HG03558 (cell line): ENCODE data around the gene CIT.

Experiments used
- ATAC-seq: cut with Tn5 transposase; IDR thresholded peaks from one replicate; pipeline ENCODE4 v1.9.1; 2021; ENCODE audit warnings: moderate number of reproducible peaks; ENCODE audit not compliant: unreplicated experiment; ENCODE audit errors: extremely low read depth

The CIT gene

DNA sequence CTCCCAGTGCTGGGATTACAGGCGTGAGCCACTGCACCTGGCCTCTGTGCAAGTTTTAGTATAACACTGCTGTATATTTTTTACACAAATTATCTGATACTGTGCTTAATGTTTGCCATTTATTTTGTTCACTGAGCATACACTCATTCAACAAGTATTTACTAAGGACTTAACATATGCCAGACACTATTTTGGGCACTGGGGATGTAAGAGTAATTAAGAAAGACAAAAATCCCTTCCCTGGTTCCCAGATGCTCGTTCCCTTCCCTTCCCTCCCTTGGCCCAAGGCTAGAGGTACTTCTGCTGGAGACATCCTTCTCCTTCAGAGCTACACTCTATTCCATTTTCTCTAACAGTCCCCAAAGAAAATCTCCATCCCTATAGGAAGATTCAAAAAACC, 12.5 kb downstream of the CIT start:
- no peak for ATAC-seq

DNA sequence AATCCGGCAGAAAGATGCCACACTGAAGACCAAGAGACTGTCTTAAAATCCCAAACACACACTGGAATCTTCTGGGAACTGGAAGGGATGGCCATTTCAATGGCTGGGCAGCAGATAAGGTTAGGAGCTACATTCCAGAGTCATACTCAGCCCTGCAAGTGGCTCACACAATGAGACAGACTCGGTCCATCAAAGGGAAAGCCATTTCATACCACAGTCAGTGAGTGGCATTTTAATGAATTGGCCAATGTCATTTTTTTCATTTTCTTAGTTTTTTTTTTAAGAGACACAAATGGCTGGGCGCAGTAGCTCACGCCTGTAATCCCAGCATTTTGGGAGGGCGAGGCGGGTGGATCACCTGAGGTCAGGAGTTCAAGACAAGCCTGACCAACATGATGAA, 17.9 kb downstream of the CIT start:
- no peak for ATAC-seq

DNA sequence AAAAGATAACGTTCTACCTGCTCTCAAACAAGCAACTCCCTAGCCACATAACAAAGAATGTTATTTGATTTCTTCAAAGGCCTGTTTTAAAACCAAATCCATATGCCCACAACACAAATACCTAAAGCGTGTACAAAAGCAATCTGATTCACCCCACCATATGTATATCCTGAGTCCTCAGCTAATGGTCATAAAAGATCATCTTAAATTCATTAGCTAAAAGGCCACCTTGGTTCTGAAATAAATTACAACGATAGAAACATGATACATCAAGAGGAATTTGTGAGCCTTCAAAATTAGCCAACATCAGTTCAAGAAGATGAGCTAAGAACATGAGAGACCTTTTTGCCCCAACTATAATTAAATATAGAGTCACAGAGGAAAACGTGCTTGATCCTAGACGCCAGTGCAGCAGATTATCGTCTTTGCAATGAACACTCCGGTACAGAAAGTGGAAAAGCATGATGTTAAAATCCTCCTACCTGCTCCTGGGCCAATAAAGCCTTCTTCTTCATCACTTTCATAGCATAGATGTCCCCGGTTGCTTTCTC, 20.0 kb downstream of the CIT start:
- no peak for ATAC-seq

DNA sequence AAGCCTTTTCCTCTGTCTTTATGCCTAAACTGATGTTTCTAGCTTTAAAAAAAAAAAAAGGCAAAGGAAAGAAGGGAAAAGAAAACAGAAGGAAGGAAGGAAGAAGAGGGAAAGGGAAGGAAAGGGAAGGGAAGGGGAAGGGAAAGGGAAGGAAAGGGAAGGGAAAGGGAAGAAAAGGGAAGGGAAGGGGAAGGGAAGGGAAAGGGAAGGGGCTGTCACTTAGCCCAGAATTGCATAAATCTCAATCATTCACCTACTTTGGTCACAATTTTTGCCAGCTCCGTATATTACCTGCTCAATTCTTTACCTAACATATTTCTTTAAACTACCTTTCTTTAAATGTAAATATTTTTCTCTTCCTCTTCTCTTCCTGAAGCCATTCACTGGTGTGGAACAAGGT, 26.8 kb downstream of the CIT start:
- ATAC-seq = no peak

DNA sequence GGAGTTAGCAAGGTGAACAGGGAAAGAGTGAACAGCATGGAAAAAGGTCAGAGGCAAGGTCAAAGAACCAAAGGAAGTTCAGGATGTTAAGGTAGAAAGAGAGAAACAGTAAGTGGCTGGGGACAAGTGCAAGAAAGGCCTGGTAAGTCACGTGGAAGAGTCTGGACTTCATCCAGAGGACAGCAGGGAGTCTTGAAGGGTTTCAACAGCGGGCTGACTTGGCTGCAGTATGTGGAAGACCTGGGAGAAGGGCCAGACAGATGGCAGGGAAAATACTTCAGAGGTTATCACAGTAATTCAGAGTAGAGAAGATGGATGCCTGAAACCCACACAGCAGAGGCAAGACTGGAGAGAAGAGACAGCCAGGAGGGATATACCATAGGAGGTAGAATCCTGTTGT, 34.0 kb downstream of the CIT start:
- ATAC-seq = no peak

DNA sequence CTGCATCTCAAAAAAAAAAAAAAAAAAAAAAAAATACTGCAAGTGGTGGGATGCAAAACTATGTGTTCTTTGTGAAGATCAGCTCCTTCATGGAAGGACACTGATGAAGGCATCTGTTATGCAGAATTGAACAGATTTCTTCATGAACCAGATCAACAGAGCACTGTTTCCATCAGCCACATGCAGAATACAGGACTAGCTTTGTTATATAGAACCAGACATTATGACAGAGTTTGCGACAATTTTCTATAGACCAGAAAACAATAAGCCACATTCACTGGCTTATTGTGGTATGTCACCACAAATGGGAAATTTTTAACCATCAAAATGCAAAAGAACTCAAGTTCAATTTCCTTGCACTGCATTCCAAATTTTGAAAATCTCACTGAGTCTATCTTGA, 34.7 kb downstream of the CIT start:
- ATAC-seq = no peak

DNA sequence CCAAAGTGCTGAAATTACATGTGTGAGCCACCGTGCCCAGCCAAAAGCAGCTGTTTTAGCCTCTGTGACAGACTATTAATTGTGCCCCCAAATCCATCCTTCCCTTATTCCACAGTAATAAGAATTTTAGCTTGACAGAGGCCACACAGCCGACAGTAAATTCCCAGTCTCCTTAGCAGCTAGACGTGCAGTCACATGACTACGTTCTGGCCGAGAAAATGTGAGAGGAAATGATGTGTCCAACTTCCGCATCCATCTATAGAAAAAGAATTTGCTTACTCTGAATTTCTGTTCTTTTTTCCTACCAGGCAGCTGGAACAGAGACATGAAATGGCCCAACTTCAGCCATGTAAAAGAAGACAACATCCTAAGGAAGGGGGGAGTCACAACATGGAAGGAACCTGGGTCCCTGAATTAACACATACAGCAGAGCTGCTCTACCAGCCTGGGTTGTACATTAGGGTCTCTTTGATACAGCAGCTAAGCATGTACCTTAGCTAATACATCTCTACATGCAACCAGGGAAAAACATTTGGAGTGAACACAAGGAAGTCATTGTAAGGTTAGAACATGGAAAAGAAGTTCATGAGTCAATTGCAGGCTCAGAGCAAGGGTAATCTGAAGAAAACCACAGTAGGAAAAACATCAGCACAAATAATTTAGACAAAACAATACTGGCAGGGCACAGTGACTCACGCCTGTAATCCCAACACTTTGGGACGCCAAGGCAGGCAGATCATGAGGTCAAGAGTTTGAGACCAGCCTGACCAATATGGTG, 35.5 kb downstream of the CIT start:
- no peak for ATAC-seq

DNA sequence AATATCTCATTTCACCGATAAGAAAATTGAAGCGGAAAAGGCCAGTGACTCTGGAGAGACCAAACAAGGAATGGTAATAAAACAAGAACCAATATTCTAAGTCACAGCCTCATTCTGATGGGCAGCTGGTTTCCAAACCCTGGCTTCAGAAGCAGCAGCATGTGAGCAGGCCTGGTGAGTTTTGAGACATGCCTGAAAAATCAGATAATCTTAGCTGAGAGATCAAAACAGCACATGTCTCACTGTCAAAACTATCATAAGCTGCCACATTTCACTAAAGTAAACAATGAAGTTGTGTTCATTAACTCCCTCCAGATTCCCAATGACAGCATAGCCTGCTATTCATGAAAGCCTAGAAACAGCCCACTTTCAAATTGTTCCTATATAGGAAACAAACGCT, 36.5 kb downstream of the CIT start:
- no peak for ATAC-seq

DNA sequence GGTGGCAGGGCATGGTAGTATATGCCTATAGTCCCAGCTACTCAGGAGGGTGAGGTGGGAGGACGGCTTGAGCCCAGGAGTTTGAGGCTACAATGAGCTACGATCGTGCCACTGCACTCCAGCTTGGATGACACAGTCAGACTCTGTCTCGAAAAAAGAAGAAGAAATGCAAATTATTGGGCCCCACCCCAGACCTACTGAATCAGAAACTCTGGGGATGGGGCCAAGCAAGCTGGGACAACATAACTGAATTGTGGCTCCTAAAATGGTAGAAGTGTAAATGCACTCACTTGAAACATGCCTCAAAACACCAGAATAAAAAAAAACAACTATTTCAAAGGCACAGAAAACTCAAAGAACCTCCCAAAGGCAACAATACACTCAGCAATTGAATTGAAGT, 37.0 kb downstream of the CIT start:
- ATAC-seq = no peak

DNA sequence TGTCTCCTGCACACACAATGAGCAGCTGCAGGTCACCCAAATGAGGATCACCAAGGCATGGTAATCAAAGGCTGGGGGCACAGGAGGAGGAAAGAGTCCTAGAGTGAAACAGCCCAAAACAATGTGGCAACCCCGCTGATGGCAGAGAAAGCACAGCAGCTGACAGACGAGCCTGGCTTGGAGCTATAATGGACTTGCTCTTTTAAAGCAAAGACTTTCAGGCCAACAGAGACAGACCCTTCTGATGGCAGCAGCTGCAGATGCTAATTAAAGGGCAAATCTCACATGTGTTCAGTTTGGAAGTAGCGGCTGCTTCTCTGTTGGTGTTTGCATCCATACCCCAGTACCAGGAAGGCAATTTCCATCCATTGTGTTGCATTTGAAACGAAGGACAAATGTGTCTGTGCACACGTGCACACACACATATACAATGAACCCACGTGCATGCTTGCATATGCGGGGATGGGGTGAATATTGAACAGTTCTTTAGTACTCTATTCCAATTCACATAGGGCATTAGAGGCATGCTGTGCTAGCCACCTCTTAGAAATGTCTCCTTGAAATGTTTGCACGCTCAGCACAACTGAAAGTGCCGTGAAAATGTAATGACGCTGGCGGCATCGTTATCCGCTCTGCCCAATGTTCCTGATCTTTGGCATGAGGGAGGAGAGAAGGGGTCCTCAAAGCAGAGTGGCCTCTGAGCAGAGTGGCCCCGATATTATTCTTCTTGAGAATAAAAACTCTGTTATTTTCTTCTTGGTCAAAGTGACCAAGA, 38.1 kb downstream of the CIT start:
- no peak for ATAC-seq

DNA sequence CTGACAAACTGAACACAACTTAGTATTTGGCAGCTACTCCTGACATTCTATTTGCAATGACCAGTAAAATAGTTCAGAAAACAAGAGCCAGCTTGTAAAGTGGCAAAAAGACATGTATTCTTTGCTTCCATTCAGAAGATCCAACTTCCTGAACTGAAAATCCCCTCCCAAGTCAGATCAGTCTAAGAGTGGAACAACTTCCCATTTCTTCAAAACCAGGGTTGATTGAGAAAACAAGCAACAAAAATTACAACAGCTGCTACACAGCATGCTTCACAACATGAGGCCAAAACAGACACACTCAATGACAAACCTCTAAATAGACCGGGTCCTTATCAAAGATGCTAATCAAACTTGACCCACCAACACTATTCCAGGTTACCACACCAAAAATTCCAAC, 40.3 kb downstream of the CIT start:
- ATAC-seq = no peak

DNA sequence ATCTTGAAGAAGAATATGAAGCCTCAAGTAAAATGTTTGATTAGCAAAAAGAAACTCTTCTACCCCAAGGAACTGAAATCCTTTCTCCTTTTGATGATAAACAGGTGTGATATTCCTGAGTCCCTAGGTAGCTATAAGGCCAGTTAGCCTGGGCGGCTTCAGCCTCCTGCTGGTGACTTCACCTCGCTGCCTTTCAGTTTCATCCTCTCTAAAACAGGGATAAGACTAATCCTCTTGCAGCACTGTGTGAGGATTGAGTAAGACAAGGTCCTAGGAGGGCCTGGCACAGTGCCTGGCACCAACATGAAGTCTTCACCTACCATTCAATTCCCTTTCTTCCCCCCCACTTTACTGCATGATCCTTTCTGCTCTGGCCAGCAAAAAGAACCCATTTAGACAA, 42.1 kb downstream of the CIT start:
- ATAC-seq = no peak

DNA sequence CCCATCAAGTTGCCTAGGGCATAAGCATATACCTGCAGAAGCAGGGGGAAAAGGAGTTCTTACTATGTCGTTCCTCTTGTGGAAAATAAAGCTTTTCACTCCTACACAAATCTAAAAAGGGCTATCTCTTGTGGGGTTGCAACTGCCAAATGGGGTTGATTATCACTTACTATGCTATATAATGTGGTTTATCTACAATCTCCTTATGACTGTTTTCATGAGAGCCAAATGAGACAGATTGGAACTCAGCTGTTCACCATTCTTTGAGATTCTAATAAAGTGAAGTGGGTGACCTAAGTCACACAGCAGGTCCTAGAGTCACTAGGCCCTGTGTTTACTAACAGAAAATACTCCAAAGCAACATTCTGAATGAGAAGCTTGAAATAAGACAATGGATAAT, 47.7 kb downstream of the CIT start:
- no peak for ATAC-seq

DNA sequence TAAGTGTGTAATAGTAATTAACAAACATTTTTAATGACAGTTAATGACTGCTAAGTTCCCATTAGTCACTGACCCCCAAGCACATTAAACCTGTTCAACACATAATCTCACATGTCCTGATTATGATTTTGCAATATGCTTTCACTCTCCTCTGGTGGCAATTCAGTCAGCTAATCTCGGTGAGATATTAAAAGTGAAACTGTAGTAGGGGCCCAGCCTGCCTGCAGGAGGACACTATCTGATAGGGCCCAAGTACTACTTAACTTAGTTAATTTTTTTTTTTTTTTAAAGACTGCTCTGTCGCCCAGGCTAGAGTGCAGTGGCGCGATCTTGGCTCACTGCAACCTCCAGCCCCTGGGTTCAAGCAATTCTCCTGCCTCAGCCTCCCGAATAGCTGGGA, 48.8 kb downstream of the CIT start:
- no peak for ATAC-seq

DNA sequence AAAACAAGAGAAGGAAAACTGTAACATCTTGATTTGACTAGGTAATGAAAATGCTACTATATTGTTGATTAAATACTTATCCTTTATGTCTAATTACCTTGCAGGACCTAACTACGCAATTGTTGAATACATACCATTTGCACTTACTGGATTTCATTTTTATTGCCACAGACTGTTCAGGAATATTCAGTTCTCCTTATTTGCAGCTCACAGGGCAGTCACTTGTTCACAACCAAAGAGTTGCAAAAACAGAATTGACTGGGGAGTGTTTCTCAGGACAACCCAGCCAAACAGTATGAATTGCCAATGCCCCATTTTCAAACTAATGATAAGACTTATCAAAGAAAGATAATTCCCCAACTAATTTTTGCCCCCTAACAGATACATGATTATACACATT, 49.4 kb downstream of the CIT start:
- ATAC-seq = no peak

DNA sequence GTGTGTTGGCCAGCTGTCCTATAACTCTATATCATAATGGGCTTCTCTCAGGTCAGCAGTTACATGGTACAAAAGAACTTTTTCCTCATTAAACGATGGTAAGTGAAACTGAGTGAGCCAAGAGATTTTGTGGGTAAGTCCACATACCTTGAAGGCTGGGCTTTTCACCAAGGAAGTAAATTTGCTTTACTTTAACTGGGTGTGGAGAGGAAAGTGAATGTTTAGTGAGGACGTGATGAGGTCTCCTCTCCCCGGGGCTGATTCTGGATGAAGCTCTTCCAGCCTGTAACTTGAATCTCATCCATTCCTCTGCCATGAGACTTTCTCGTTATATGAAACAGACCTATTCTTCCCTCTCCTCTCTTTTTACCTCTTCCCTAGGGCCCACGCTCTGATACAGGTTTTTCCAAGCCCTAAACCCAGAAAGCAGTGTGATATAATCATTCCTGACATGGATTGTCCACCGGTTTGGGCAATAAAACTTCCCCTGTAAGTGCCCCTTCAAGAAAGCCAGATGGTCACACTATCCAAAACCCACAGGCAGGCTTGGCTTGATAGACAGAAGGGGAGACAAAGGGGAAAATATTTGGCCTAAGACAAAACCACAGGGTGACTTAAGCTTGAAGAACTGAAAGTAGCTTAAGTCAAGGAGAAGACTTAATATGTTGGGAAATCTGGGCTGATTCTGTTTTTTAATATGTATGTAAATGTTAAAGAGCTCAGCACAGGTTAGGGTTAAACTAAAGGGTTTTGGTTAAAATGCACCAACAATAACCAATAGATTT, 50.3 kb downstream of the CIT start:
- ATAC-seq = no peak

DNA sequence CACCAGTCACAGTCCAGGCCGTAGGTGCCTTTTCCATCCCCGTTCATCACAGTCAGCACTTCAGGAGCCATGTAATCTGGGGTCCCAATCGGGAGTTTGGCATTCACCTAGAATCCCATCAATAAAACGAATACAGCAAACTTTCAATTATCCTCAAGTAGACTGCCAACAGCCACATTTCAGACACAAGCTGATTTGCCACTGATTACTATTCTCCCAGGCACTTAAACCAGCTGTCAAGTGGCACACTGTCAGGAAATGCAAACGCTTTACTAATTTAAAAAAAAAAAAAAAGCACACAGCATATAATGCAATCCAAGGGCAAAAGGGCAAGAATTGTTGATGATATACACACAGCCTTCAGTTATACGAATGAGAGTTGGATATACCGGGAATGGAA, 51.9 kb downstream of the CIT start:
- ATAC-seq = no peak

DNA sequence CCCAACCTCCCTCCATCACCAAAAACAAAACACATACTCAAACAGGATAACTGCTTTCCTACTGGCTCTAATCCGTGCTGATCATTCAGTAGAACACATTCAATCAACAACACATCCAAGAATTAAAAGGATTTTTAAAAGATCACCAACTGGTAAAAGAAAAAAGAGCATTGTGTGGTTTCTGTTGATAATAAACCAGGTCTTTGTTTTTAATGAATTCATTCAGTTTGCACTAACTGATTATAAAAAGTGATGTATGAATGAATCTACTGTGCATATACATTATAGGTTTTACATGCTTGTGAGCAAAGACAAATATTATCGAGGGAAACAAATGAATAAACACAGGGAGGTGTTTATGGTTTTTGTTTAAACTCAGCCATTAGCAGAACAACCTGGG, 55.1 kb downstream of the CIT start:
- no peak for ATAC-seq

DNA sequence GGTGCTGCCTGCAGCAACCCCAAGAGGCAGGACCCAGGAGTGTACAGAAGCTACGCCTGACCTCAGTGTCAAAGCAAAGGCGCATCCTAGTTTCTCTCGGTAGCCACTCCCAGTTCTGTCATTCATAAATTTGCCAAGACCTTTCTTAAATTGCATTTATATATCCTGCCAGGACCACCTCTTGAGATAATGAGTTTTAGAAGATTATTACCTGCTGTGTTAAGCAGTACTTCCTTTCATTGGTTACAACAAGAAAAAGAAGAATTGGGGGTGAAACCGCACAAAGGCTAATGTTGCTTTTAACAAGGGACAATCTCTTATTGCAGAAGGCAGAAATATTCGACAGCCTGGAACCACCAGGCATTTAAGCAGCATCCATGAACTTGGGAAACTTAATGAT, 57.8 kb downstream of the CIT start:
- ATAC-seq = no peak

DNA sequence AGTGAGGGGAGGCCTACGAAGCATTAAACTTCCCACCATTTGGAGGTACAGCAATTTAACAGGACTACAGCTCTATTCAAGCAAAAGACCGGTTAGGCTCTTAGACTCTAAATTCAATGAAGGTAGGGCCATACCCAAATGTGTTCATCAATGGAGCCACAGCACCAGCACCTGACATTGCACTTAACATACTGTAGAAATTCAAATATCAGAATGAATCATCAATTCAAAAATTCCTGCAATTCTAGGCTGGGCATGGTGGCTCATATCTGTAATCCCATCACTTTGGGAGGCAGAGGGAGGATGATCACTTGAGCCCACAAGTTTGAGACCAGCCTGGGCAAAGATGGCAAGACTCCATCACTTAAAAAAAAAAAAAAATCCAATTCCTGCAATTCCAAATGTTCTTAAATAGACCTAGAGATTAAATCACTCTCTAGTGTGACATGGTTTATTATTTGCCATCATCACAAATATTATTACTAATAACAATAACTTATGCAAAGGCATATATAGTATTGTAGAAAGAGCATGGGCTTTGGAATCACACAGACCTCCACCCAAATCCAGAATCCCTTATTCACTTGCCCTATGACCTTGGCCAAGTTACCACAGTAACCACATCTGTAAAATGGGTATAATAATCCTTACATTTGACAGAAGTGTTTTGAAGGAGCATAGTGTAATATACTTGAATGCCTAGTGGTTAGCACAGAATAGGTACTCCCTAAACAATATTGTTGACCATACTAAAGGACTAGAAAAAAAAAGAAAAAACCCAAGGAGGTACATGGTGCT, 59.4 kb downstream of the CIT start:
- no peak for ATAC-seq
